B cell (primary cell): ENCODE measurements around the gene WBP11.

Source experiments
- EZH2 ChIP-seq: IDR thresholded peaks from 2 replicates; pipeline ENCODE4 v1.6.1; 2012; ENCODE audit warnings: borderline replicate concordance, low read depth, mild to moderate bottlenecking, moderate library complexity, low read length; ENCODE audit not compliant: insufficient read depth, poor library complexity, severe bottlenecking
- TF ChIP-seq, protein P1 (sequence below): fragments of 200-600 bp; IDR thresholded peaks from one replicate; pipeline ENCODE4 v1.8.0; 2022; ENCODE audit warnings: antibody characterized with exemption, mild to moderate bottlenecking

GRCh38 chr12:14781563-14781962 lies 21.7 kb downstream of the WBP11 start:
- TF ChIP-seq, protein P1, sequence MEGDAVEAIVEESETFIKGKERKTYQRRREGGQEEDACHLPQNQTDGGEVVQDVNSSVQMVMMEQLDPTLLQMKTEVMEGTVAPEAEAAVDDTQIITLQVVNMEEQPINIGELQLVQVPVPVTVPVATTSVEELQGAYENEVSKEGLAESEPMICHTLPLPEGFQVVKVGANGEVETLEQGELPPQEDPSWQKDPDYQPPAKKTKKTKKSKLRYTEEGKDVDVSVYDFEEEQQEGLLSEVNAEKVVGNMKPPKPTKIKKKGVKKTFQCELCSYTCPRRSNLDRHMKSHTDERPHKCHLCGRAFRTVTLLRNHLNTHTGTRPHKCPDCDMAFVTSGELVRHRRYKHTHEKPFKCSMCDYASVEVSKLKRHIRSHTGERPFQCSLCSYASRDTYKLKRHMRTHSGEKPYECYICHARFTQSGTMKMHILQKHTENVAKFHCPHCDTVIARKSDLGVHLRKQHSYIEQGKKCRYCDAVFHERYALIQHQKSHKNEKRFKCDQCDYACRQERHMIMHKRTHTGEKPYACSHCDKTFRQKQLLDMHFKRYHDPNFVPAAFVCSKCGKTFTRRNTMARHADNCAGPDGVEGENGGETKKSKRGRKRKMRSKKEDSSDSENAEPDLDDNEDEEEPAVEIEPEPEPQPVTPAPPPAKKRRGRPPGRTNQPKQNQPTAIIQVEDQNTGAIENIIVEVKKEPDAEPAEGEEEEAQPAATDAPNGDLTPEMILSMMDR, result no peak
- no peak for TF ChIP-seq EZH2
